Measurements from ENCODE around the gene ATRIP.

ATRIP gene

DNA sequence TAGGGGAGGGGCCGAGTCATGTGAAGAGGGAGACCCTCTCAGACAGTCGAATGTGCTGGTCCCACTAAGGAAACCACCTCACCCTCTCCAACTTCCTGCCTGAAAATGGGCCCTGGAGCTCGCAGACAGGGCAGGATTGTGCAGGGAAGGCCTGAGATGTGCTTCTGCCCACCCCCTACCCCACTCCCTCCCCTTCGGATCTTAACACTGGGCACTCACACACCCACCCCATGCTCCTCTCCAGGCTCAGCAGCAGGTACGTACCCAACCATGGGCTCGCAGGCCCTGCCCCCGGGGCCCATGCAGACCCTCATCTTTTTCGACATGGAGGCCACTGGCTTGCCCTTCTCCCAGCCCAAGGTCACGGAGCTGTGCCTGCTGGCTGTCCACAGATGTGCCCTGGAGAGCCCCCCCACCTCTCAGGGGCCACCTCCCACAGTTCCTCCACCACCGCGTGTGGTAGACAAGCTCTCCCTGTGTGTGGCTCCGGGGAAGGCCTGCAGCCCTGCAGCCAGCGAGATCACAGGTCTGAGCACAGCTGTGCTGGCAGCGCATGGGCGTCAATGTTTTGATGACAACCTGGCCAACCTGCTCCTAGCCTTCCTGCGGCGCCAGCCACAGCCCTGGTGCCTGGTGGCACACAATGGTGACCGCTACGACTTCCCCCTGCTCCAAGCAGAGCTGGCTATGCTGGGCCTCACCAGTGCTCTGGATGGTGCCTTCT lies 20.0 kb downstream of the ATRIP start:
- Histone ChIP-seq H3K9me3 (ENCODE audit: insufficient read depth, low read length) (no peaks in the 10 kb centered on the region), H3K36me3 (replicated peaks; ENCODE audit: low read depth, low read length) (peaks cover 41% of the 10 kb centered on the region), H3K4me3 (ENCODE audit: low read length) (peak overlapping the region; percentile 86), H3K79me2 (ENCODE audit: low read length) (peaks cover 53% of the 10 kb centered on the region), H3K27me3 (ENCODE audit: low read depth, low read length) (no peaks in the 10 kb centered on the region), H3K9ac (ENCODE audit: low read length) (peak overlapping the region; percentile 90), H2AFZ (ENCODE audit: low read depth, low read length) (no peak overlapping the region), H3K27ac (ENCODE audit: low read length) (peak overlapping the region; percentile 75), H3K4me1 (ENCODE audit: low read length) (peaks cover 20% of the 10 kb centered on the region), H4K20me1 (ENCODE audit: insufficient read depth, low read length) (no peaks in the 10 kb centered on the region), H3K4me2 (ENCODE audit: low read length) (peak overlapping the region; percentile 97)
- no peak for TF ChIP-seq EZH2phosphoT487 (IDR thresholded peaks at IDR 0.05; ENCODE audit: low read depth)
- TF ChIP-seq, protein P1, sequence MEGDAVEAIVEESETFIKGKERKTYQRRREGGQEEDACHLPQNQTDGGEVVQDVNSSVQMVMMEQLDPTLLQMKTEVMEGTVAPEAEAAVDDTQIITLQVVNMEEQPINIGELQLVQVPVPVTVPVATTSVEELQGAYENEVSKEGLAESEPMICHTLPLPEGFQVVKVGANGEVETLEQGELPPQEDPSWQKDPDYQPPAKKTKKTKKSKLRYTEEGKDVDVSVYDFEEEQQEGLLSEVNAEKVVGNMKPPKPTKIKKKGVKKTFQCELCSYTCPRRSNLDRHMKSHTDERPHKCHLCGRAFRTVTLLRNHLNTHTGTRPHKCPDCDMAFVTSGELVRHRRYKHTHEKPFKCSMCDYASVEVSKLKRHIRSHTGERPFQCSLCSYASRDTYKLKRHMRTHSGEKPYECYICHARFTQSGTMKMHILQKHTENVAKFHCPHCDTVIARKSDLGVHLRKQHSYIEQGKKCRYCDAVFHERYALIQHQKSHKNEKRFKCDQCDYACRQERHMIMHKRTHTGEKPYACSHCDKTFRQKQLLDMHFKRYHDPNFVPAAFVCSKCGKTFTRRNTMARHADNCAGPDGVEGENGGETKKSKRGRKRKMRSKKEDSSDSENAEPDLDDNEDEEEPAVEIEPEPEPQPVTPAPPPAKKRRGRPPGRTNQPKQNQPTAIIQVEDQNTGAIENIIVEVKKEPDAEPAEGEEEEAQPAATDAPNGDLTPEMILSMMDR (IDR thresholded peaks at IDR 0.05; ENCODE audit: low read depth, low read length): no peak

DNA sequence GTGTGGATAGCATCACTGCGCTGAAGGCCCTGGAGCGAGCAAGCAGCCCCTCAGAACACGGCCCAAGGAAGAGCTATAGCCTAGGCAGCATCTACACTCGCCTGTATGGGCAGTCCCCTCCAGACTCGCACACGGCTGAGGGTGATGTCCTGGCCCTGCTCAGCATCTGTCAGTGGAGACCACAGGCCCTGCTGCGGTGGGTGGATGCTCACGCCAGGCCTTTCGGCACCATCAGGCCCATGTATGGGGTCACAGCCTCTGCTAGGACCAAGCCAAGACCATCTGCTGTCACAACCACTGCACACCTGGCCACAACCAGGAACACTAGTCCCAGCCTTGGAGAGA lies 20.5 kb downstream of the ATRIP start:
- H3K36me3 ChIP-seq (replicated peaks; ENCODE audit: low read depth, low read length): peaks cover 41% of the 10 kb centered on the region
- H3K4me3 ChIP-seq (ENCODE audit: low read length): peak overlapping the region; percentile 86
- H3K9me3 ChIP-seq (ENCODE audit: insufficient read depth, low read length): no peaks in the 10 kb centered on the region
- H3K4me1 ChIP-seq (ENCODE audit: low read length): peaks cover 25% of the 10 kb centered on the region
- TF ChIP-seq, protein P1 (IDR thresholded peaks at IDR 0.05; ENCODE audit: low read depth, low read length): no peak
- TF ChIP-seq EZH2phosphoT487 (IDR thresholded peaks at IDR 0.05; ENCODE audit: low read depth): no peak
- peaks cover 58% of the 10 kb centered on the region for H3K79me2 ChIP-seq (ENCODE audit: low read length)
- H3K4me2 ChIP-seq (ENCODE audit: low read length): peak overlapping the region; percentile 97
- peak overlapping the region; percentile 90 for H3K9ac ChIP-seq (ENCODE audit: low read length)
- no peak overlapping the region for H2AFZ ChIP-seq (ENCODE audit: low read depth, low read length)
- no peaks in the 10 kb centered on the region for H4K20me1 ChIP-seq (ENCODE audit: insufficient read depth, low read length)
- peak overlapping the region; percentile 75 for H3K27ac ChIP-seq (ENCODE audit: low read length)
- no peaks in the 10 kb centered on the region for H3K27me3 ChIP-seq (ENCODE audit: low read depth, low read length)

DNA sequence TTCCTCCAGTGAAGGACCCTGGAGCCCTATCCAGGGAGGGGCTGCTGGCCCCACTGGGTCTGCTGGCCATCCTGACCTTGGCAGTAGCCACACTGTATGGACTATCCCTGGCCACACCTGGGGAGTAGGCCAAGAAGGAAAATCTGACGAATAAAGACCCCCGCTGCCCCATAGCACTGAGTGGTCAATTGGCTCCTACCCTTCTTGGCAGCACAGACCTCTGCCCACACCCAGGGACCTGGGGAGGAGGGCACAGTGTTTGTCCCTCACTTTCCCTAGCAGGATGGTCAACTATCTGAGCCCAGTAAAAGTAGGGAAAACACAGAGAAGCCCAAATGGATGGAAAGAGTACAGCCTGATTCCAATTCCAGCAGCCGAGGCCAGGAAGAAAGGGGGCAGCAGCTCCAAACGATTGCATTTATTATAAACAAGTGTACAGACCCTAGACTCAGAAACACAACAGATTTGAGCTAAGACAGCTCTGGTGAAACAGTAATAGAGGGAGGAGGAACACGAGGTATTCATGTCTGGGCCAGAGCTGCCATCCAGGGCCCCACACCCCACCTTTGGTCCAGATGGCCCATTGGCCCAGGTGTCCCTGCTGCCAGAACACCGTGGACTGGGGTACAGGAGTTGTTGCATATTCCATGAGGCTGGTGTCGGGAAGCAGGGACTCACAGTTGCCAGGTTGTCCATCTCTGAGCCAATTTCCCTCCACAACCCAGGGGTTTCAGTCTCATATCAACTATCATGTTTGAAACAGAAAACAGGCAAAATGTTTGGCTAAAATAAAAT lies 21.1 kb downstream of the ATRIP start:
- no peaks in the 10 kb centered on the region for H3K9me3 ChIP-seq (ENCODE audit: insufficient read depth, low read length)
- peak overlapping the region; percentile 86 for H3K4me3 ChIP-seq (ENCODE audit: low read length)
- no peak overlapping the region for H2AFZ ChIP-seq (ENCODE audit: low read depth, low read length)
- H3K4me2 ChIP-seq (ENCODE audit: low read length): peak overlapping the region; percentile 97
- H3K9ac ChIP-seq (ENCODE audit: low read length): peak overlapping the region; percentile 90
- H3K27ac ChIP-seq (ENCODE audit: low read length): peak overlapping the region; percentile 75
- H3K79me2 ChIP-seq (ENCODE audit: low read length): peaks cover 58% of the 10 kb centered on the region
- H3K4me1 ChIP-seq (ENCODE audit: low read length): peaks cover 31% of the 10 kb centered on the region
- no peak for TF ChIP-seq EZH2phosphoT487 (IDR thresholded peaks at IDR 0.05; ENCODE audit: low read depth)
- TF ChIP-seq, protein P1 (IDR thresholded peaks at IDR 0.05; ENCODE audit: low read depth, low read length): no peak
- no peaks in the 10 kb centered on the region for H3K27me3 ChIP-seq (ENCODE audit: low read depth, low read length)
- peaks cover 41% of the 10 kb centered on the region for H3K36me3 ChIP-seq (replicated peaks; ENCODE audit: low read depth, low read length)
- no peaks in the 10 kb centered on the region for H4K20me1 ChIP-seq (ENCODE audit: insufficient read depth, low read length)

DNA sequence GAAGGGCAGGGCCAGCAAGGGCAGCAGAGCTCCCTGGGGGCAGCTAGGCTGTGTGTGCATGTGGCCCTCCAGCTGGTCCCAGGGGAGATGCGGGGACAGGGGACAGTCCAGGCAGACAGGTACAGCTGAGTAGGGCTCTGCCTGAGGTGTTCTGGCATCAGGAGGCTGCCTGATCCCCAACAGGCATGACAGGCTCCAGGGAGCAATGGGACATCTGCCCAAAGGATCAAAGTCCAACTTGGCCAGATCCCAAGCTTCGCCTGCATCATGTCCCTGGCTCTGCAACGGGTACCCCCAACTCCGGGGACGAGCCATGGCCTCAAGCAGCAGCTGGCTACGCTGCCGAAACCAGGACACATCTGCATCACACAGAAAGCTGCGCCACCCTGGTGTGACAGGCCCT lies 21.8 kb downstream of the ATRIP start:
- H3K9ac ChIP-seq (ENCODE audit: low read length): no peak overlapping the region
- peaks cover 58% of the 10 kb centered on the region for H3K79me2 ChIP-seq (ENCODE audit: low read length)

More for the DNA sequence above, 21.8 kb downstream of the ATRIP start:
- H3K27me3 ChIP-seq (ENCODE audit: low read depth, low read length): no peaks in the 10 kb centered on the region
- no peak for TF ChIP-seq EZH2phosphoT487 (IDR thresholded peaks at IDR 0.05; ENCODE audit: low read depth)
- TF ChIP-seq, protein P1 (IDR thresholded peaks at IDR 0.05; ENCODE audit: low read depth, low read length): no peak
- H3K4me2 ChIP-seq (ENCODE audit: low read length): no peak overlapping the region
- no peaks in the 10 kb centered on the region for H4K20me1 ChIP-seq (ENCODE audit: insufficient read depth, low read length)
- H3K4me1 ChIP-seq (ENCODE audit: low read length): peaks cover 36% of the 10 kb centered on the region
- H3K27ac ChIP-seq (ENCODE audit: low read length): no peak overlapping the region
- no peak overlapping the region for H3K4me3 ChIP-seq (ENCODE audit: low read length)
- no peak overlapping the region for H2AFZ ChIP-seq (ENCODE audit: low read depth, low read length)
- peaks cover 41% of the 10 kb centered on the region for H3K36me3 ChIP-seq (replicated peaks; ENCODE audit: low read depth, low read length)
- no peaks in the 10 kb centered on the region for H3K9me3 ChIP-seq (ENCODE audit: insufficient read depth, low read length)

All from OCI-LY3 (cell line).